MM.1S (cell line): ENCODE results near the gene KHDRBS2.

Experiments
- EZH2 ChIP-seq: fragments of 300-600 bp; sonication (generic); optimal IDR thresholded peaks from 2 replicates; pipeline ENCODE3; 2017; ENCODE audit warnings: low read depth, mild to moderate bottlenecking, antibody characterized with exemption, low read length, mixed read lengths
- EZH2phosphoT487 ChIP-seq: fragments of 300-600 bp; sonication (generic); IDR thresholded peaks from 2 replicates; pipeline ENCODE4 v1.6.1; 2018; ENCODE audit warnings: antibody characterized with exemption, low read length
- TF ChIP-seq, protein P1 (sequence below): fragments of 300-600 bp; sonication (generic); IDR thresholded peaks from 2 replicates; pipeline ENCODE4 v1.5.1; 2016; ENCODE audit warnings: antibody characterized with exemption, low read length, mixed read lengths

- TF ChIP-seq, protein P1, sequence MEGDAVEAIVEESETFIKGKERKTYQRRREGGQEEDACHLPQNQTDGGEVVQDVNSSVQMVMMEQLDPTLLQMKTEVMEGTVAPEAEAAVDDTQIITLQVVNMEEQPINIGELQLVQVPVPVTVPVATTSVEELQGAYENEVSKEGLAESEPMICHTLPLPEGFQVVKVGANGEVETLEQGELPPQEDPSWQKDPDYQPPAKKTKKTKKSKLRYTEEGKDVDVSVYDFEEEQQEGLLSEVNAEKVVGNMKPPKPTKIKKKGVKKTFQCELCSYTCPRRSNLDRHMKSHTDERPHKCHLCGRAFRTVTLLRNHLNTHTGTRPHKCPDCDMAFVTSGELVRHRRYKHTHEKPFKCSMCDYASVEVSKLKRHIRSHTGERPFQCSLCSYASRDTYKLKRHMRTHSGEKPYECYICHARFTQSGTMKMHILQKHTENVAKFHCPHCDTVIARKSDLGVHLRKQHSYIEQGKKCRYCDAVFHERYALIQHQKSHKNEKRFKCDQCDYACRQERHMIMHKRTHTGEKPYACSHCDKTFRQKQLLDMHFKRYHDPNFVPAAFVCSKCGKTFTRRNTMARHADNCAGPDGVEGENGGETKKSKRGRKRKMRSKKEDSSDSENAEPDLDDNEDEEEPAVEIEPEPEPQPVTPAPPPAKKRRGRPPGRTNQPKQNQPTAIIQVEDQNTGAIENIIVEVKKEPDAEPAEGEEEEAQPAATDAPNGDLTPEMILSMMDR, result no peak
- no peak for TF ChIP-seq EZH2
- no peak for TF ChIP-seq EZH2phosphoT487
Observed at GRCh38 chr6:62129127-62129526, 156.9 kb downstream of the KHDRBS2 start.
